Fibroblast of lung (primary cell): ENCODE data around the gene ST6GALNAC4. TPM values are rescaled to one million over a fixed set of nuclear protein-coding genes. Genes with fewer than 3 reads are reported as not detected.

ENCODE experiments used
- DNase-seq, 2 donors: peaks; one replicate each; pipeline versions ENCODE4 v3.0.0 to v3.0.0-alpha.2; 2010; ENCODE audit warnings: low read depth in 2 of 2
- H2AFZ ChIP-seq: 2 replicates; pipeline ENCODE4 v1.5.1; 2012; ENCODE audit warnings: low read length, control low read depth, inconsistent platforms
- H3K27ac ChIP-seq: 2 replicates; pipeline ENCODE4 v1.5.1; 2011; ENCODE audit warnings: low read length, control low read depth; ENCODE audit not compliant: insufficient read depth
- H3K27me3 ChIP-seq: 2 replicates; pipeline ENCODE4 v1.5.1; 2011; ENCODE audit warnings: mild to moderate bottlenecking, low read length; ENCODE audit not compliant: control insufficient read depth, insufficient read depth
- H3K36me3 ChIP-seq: 2 replicates; pipeline ENCODE4 v1.5.1; 2011; ENCODE audit warnings: low read length; ENCODE audit not compliant: control insufficient read depth, insufficient read depth
- H3K4me1 ChIP-seq: 2 replicates; pipeline ENCODE4 v1.5.1; 2011; ENCODE audit warnings: low read length; ENCODE audit not compliant: control insufficient read depth, insufficient read depth; ENCODE audit errors: extremely low read depth
- H3K4me2 ChIP-seq: 2 replicates; pipeline ENCODE4 v1.5.1; 2011; ENCODE audit warnings: low read length, control low read depth; ENCODE audit not compliant: insufficient read depth; ENCODE audit errors: extremely low read depth
- H3K4me3 ChIP-seq, 4 experiments: fragments of 200-600 bp in 1 of 4; sonication (generic) in 1 of 4; replicated peaks in 1 of 4; 2 replicates each; pipeline ENCODE4 v1.5.1; 2011 to 2016; ENCODE audit warnings: low read length in 4 of 4, low read depth in 3 of 4, mild to moderate bottlenecking in 3 of 4, control low read depth in 2 of 4, inconsistent platforms in 1 of 4, mixed read lengths in 1 of 4; ENCODE audit not compliant: insufficient read depth in 1 of 4; ENCODE audit errors: control extremely low read depth in 1 of 4
- H3K79me2 ChIP-seq: 2 replicates; pipeline ENCODE4 v1.5.1; 2012; ENCODE audit warnings: mild to moderate bottlenecking, low read length, inconsistent platforms; ENCODE audit not compliant: control insufficient read depth, insufficient read depth
- H3K9ac ChIP-seq: 2 replicates; pipeline ENCODE4 v1.5.1; 2011; ENCODE audit warnings: mild to moderate bottlenecking, low read length, control low read depth; ENCODE audit not compliant: insufficient read depth
- H3K9me3 ChIP-seq: 2 replicates; pipeline ENCODE4 v1.5.1; 2012; ENCODE audit warnings: low read depth, low read length; ENCODE audit not compliant: control insufficient read depth, insufficient read depth
- H4K20me1 ChIP-seq: 2 replicates; pipeline ENCODE4 v1.5.1; 2011; ENCODE audit warnings: low read length; ENCODE audit not compliant: control insufficient read depth, insufficient read depth; ENCODE audit errors: extremely low read depth
- EZH2 ChIP-seq: IDR thresholded peaks from 2 replicates; pipeline ENCODE4 v1.5.1; 2012; ENCODE audit warnings: low read length, control low read depth, mild to moderate bottlenecking; ENCODE audit errors: missing control alignments
- polyA plus RNA-seq, 2 donors: library from polyadenylated mRNA; depleted of rRNA in 1 of 2; stranded (reverse) in 1 of 2; unstranded in 1 of 2; fragments of >200 nt; gene quantifications; 2 replicates each; pipeline ENCODE4 v1.2.1, GENCODE V29; 2011 to 2012; ENCODE audit warnings: missing spikeins in 1 of 2
- total RNA-seq: library from RNA; depleted of rRNA; stranded (reverse); fragments of >200 nt; gene quantifications from 2 replicates; pipeline ENCODE4 v1.2.1, GENCODE V29; 2014
- TF ChIP-seq, protein P1 (sequence below), 2 donors: IDR thresholded peaks in 1 of 2; conservative IDR thresholded peaks in 1 of 2; 1 replicate in 1 of 2; 2 replicates in 1 of 2; pipeline ENCODE4 v1.5.1; 2011 to 2012; ENCODE audit warnings: low read length in 2 of 2, control low read depth in 1 of 2, inconsistent platforms in 1 of 2, low read depth in 1 of 2, mild to moderate bottlenecking in 1 of 2

Gene ST6GALNAC4
- total and polyA plus RNA-seq, 2 donors (not counting 1 experiment from before 2014, with no cell fraction given) = 16.4 to 28.1 TPM

- Histone ChIP-seq H3K4me3 (no peak overlapping the region), H3K4me1 (peaks cover 2% of the 10 kb centered on the region), H3K27ac (no peak overlapping the region), H3K36me3 (peaks cover 3% of the 10 kb centered on the region), H3K4me2 (no peak overlapping the region), H3K27me3 (no peaks in the 10 kb centered on the region), H2AFZ (no peak overlapping the region), H3K9ac (no peak overlapping the region), H3K9me3 (no peaks in the 10 kb centered on the region), H3K79me2 (peaks cover 1% of the 10 kb centered on the region), H4K20me1 (no peaks in the 10 kb centered on the region)
- TF ChIP-seq EZH2 = no peak
- TF ChIP-seq, protein P1, sequence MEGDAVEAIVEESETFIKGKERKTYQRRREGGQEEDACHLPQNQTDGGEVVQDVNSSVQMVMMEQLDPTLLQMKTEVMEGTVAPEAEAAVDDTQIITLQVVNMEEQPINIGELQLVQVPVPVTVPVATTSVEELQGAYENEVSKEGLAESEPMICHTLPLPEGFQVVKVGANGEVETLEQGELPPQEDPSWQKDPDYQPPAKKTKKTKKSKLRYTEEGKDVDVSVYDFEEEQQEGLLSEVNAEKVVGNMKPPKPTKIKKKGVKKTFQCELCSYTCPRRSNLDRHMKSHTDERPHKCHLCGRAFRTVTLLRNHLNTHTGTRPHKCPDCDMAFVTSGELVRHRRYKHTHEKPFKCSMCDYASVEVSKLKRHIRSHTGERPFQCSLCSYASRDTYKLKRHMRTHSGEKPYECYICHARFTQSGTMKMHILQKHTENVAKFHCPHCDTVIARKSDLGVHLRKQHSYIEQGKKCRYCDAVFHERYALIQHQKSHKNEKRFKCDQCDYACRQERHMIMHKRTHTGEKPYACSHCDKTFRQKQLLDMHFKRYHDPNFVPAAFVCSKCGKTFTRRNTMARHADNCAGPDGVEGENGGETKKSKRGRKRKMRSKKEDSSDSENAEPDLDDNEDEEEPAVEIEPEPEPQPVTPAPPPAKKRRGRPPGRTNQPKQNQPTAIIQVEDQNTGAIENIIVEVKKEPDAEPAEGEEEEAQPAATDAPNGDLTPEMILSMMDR (conservative IDR thresholded peaks at IDR 0.05 in 1 of 2, IDR thresholded peaks at IDR 0.05 in 1 of 2; ENCODE audit: low read depth in 1 of 2, low read length in 2 of 2) = no peak
- no peak for DNase-seq
These were observed 33.9 kb upstream of the ST6GALNAC4 start for GRCh38 chr9:127950513-127951289.

- Histone ChIP-seq H3K27ac (no peak overlapping the region), H3K79me2 (no peaks in the 10 kb centered on the region), H4K20me1 (no peaks in the 10 kb centered on the region), H3K4me2 (no peak overlapping the region), H3K27me3 (no peaks in the 10 kb centered on the region), H2AFZ (no peak overlapping the region), H3K9me3 (no peaks in the 10 kb centered on the region), H3K4me3 (no peak overlapping the region), H3K36me3 (peaks cover 3% of the 10 kb centered on the region), H3K4me1 (no peaks in the 10 kb centered on the region), H3K9ac (no peak overlapping the region)
- no peak for DNase-seq
- no peak for TF ChIP-seq EZH2
- TF ChIP-seq, protein P1 (conservative IDR thresholded peaks at IDR 0.05 in 1 of 2, IDR thresholded peaks at IDR 0.05 in 1 of 2; ENCODE audit: low read depth in 1 of 2, low read length in 2 of 2) = no peak
These were observed 33.1 kb upstream of the ST6GALNAC4 start for GRCh38 chr9:127949827-127950512.

GRCh38 chr9:127947841-127948710, 31.2 kb upstream of the ST6GALNAC4 start:
- Histone ChIP-seq H3K27me3 (no peaks in the 10 kb centered on the region), H2AFZ (no peak overlapping the region), H3K9me3 (no peaks in the 10 kb centered on the region), H3K4me1 (no peaks in the 10 kb centered on the region), H3K36me3 (peaks cover 12% of the 10 kb centered on the region), H3K27ac (no peak overlapping the region), H3K9ac (no peak overlapping the region), H4K20me1 (no peaks in the 10 kb centered on the region), H3K4me2 (no peak overlapping the region), H3K4me3 (no peak overlapping the region), H3K79me2 (no peaks in the 10 kb centered on the region)
- DNase-seq = no peak
- TF ChIP-seq, protein P1 (conservative IDR thresholded peaks at IDR 0.05 in 1 of 2, IDR thresholded peaks at IDR 0.05 in 1 of 2; ENCODE audit: low read depth in 1 of 2, low read length in 2 of 2) = no peak
- no peak for TF ChIP-seq EZH2
